Esophagus muscularis mucosa (tissue), 4 donors: ENCODE data around the gene HOXC12. TPM values are rescaled to one million over a fixed set of nuclear protein-coding genes. Genes with fewer than 3 reads are reported as not detected.

ENCODE experiments used
- DNase-seq: peaks from one replicate; pipeline ENCODE4 v3.0.0-alpha.2; 2017; ENCODE audit errors: extremely low spot score
- H3K27ac ChIP-seq, 4 donors: fragments of 200-600 bp; sonication (generic); replicated peaks in 1 of 4; 1 replicate in 3 of 4; 2 replicates in 1 of 4; pipeline ENCODE4 v1.5.1; 2016 to 2019; ENCODE audit warnings: mild to moderate bottlenecking in 1 of 4
- H3K27me3 ChIP-seq, 4 donors: fragments of 200-600 bp; sonication (generic); one replicate each; pipeline versions ENCODE4 v1.5.1 to v1.6.0; 2016 to 2019
- H3K36me3 ChIP-seq, 4 donors: fragments of 200-600 bp; sonication (generic); one replicate each; pipeline ENCODE4 v1.5.1; 2016 to 2019
- H3K4me1 ChIP-seq, 4 donors: fragments of 200-600 bp; sonication (generic); one replicate each; pipeline ENCODE4 v1.5.1; 2016 to 2019
- H3K4me3 ChIP-seq, 4 donors: fragments of 200-600 bp; sonication (generic); 1 replicate in 2 of 4; 2 replicates in 2 of 4; pipeline ENCODE4 v1.5.1; 2016 to 2019; ENCODE audit warnings: mild to moderate bottlenecking in 4 of 4, moderate library complexity in 1 of 4
- H3K9me3 ChIP-seq, 4 donors: fragments of 200-600 bp; sonication (generic); 1 replicate in 3 of 4; 2 replicates in 1 of 4; pipeline ENCODE4 v1.5.1; 2016 to 2019
- CTCF ChIP-seq, 3 experiments: fragments of 200-600 bp in 2 of 3; fragments of 450-650 bp in 1 of 3; sonication (generic) in 2 of 3; IDR thresholded peaks; one replicate each; pipeline ENCODE4 v1.5.1; 2017 to 2019; ENCODE audit warnings: antibody characterized with exemption in 3 of 3, mild to moderate bottlenecking in 2 of 3, moderate library complexity in 1 of 3
- EP300 ChIP-seq: sonication (generic); formaldehyde crosslinking; IDR thresholded peaks from one replicate; pipeline ENCODE4 v1.6.1; 2017; ENCODE audit warnings: antibody characterized with exemption
- POLR2A ChIP-seq: fragments of 450-650 bp; IDR thresholded peaks from one replicate; pipeline ENCODE4 v1.6.1; 2017; ENCODE audit warnings: antibody characterized with exemption, moderate library complexity, mild to moderate bottlenecking, low read depth
- POLR2AphosphoS5 ChIP-seq, 2 donors: sonication (generic); formaldehyde crosslinking; IDR thresholded peaks; one replicate each; pipeline ENCODE4 v1.6.1; 2017; ENCODE audit warnings: antibody characterized with exemption in 2 of 2
- WGBS: methylation state at CpG from one replicate; pipeline ENCODE4 v1.1.5; 2018; 5-methylcytosine and 5-hydroxymethylcytosine counted together
- intact Hi-C: fragments of 100-400 bp; cut with DNase I; formaldehyde crosslinking; loops from one replicate; pipeline ENCODE4 v1.15.1; 2023
- total RNA-seq, 4 donors: library from RNA; depleted of rRNA; stranded (reverse); fragments of >200 nt; gene quantifications; one replicate each; pipeline versions ENCODE4 v1.1.0 to v1.2.1, GENCODE V29; 2016

HOXC12 gene
- total RNA-seq, 4 donors from 2014 or later = not detected

GRCh38 chr12:53927220-53928029 is 27.3 kb upstream of the HOXC12 start:
- DNase-seq = no peak
- WGBS = 4% methylated on average over 33 of the region's 45 CpGs
- Histone ChIP-seq H3K27ac (no peak overlapping the region), H3K4me3 (no peak overlapping the region), H3K27me3 (peaks cover 0 to 100% (median 67%) of the 10 kb centered on the region in 4 donors), H3K36me3 (no peaks in the 10 kb centered on the region), H3K9me3 (no peaks in the 10 kb centered on the region), H3K4me1 (peaks cover 0 to 12% (median 6%) of the 10 kb centered on the region in 4 donors)
- intact Hi-C loops = no loop called here
- TF ChIP-seq EP300 (no peak), POLR2AphosphoS5 (IDR thresholded peaks at IDR 0.05) (no peak), CTCF (IDR thresholded peaks at IDR 0.05) (no peak), POLR2A (no peak)

- H3K4me3 ChIP-seq = no peak overlapping the region
- H3K27me3 ChIP-seq = peaks cover 0 to 100% (median 66%) of the 10 kb centered on the region in 4 donors
- no peak overlapping the region for H3K27ac ChIP-seq
- 6% methylated on average over 25 of the region's 31 CpGs for WGBS
- intact Hi-C loops = no loop called here
- peaks cover 0 to 12% (median 6%) of the 10 kb centered on the region in 4 donors for H3K4me1 ChIP-seq
- TF ChIP-seq CTCF (IDR thresholded peaks at IDR 0.05) (no peak), EP300 (no peak), POLR2A (no peak), POLR2AphosphoS5 (IDR thresholded peaks at IDR 0.05) (no peak)
- DNase-seq = peak; percentile 82
- no peaks in the 10 kb centered on the region for H3K36me3 ChIP-seq
- no peaks in the 10 kb centered on the region for H3K9me3 ChIP-seq
Measured at GRCh38 chr12:53928054-53928835, 26.5 kb upstream of the HOXC12 start.

- TF ChIP-seq POLR2AphosphoS5 (IDR thresholded peaks at IDR 0.05) (no peak), POLR2A (no peak), EP300 (no peak), CTCF (IDR thresholded peaks at IDR 0.05) (no peak)
- no peak for DNase-seq
- no peak overlapping the region for H3K27ac ChIP-seq
- H3K4me1 ChIP-seq = peaks cover 0 to 12% (median 6%) of the 10 kb centered on the region in 4 donors
- intact Hi-C loops = no loop called here
- 13% methylated on average over 4 of the region's 4 CpGs for WGBS
- peaks cover 0 to 100% (median 71%) of the 10 kb centered on the region in 4 donors for H3K27me3 ChIP-seq
- H3K4me3 ChIP-seq = no peak overlapping the region
- no peaks in the 10 kb centered on the region for H3K36me3 ChIP-seq
- H3K9me3 ChIP-seq = no peaks in the 10 kb centered on the region
Measured at GRCh38 chr12:53929527-53929926, 25.2 kb upstream of the HOXC12 start.

- Histone ChIP-seq H3K36me3 (no peaks in the 10 kb centered on the region), H3K9me3 (no peaks in the 10 kb centered on the region), H3K27me3 (peaks cover 2 to 100% (median 79%) of the 10 kb centered on the region in 4 donors), H3K4me1 (peaks cover 5 to 19% (median 13%) of the 10 kb centered on the region in 4 donors), H3K27ac (no peak overlapping the region), H3K4me3 (no peak overlapping the region)
- WGBS = 10% methylated on average over 28 of the region's 30 CpGs
- TF ChIP-seq CTCF (IDR thresholded peaks at IDR 0.05) (no peak), POLR2AphosphoS5 (IDR thresholded peaks at IDR 0.05) (no peak), POLR2A (no peak), EP300 (no peak)
- no peak for DNase-seq
- intact Hi-C loops = no loop called here
Measured at GRCh38 chr12:53930591-53931255, 24.0 kb upstream of the HOXC12 start.
